PC-9 (cell line): ENCODE results near the gene ABCA4. TPM values are rescaled to one million over a fixed set of nuclear protein-coding genes. Genes with fewer than 3 reads are reported as not detected.

Experiments
- BruUV-seq: library from RNA; stranded (reverse); fragments of 400-500 nt; replicated peaks from 2 replicates; lab custom pipeline; 2021; lab: Mats Ljungman, UMichigan
- CTCF ChIA-PET: fragments of 300-600 bp; sonication (Branson Sonifier 250); formaldehyde crosslinking; loops from one replicate; lab custom pipeline; 2022; ENCODE audit warnings: antibody characterized with exemption; lab: Charles Lee
- POLR2A ChIA-PET: fragments of 300-600 bp; sonication (Branson Sonifier 250); formaldehyde crosslinking; loops from one replicate; lab custom pipeline; 2022; ENCODE audit warnings: antibody characterized with exemption; ENCODE audit not compliant: unreplicated experiment; lab: Charles Lee
- DNase-seq, 2 experiments: peaks; one replicate each; pipeline versions ENCODE4 v3.0.0 to v3.0.0-alpha.2; 2015 to 2022; ENCODE audit warnings: mixed read lengths in 1 of 2
- H2AFZ ChIP-seq: fragments of 200-600 bp; sonication (generic); 2 replicates; pipeline ENCODE4 v1.8.1; 2017; ENCODE audit warnings: antibody characterized with exemption
- H3F3A ChIP-seq: fragments of 200-600 bp; sonication (generic); 2 replicates; pipeline ENCODE4 v1.8.1; 2017; ENCODE audit warnings: antibody characterized with exemption, mild to moderate bottlenecking, low read depth; ENCODE audit not compliant: insufficient read depth
- H3K27ac ChIP-seq: fragments of 200-600 bp; sonication (generic); 2 replicates; pipeline ENCODE4 v1.6.1; 2016; ENCODE audit warnings: mixed run types
- H3K27me3 ChIP-seq: fragments of 200-600 bp; sonication (generic); 2 replicates; pipeline ENCODE4 v1.6.1; 2016; ENCODE audit warnings: low read depth, mixed run types; ENCODE audit not compliant: insufficient read depth
- H3K36me3 ChIP-seq: fragments of 200-600 bp; sonication (generic); 2 replicates; pipeline ENCODE4 v1.6.1; 2016; ENCODE audit warnings: low read depth, mixed run types
- H3K4me1 ChIP-seq: fragments of 200-600 bp; sonication (generic); replicated peaks from 2 replicates; pipeline ENCODE4 v1.6.1; 2016; ENCODE audit warnings: mixed run types; ENCODE audit not compliant: insufficient read depth
- H3K4me2 ChIP-seq: fragments of 200-600 bp; sonication (generic); 2 replicates; pipeline ENCODE4 v1.6.1; 2017; ENCODE audit warnings: mixed run types
- H3K4me3 ChIP-seq: fragments of 200-600 bp; sonication (generic); 2 replicates; pipeline ENCODE4 v1.6.1; 2016; ENCODE audit warnings: mixed run types
- H3K79me2 ChIP-seq: fragments of 200-600 bp; sonication (generic); 2 replicates; pipeline ENCODE4 v1.6.1; 2017; ENCODE audit warnings: low read depth, mixed run types
- H3K9me2 ChIP-seq: fragments of 200-600 bp; sonication (generic); 2 replicates; pipeline ENCODE4 v1.8.1; 2017; ENCODE audit warnings: mild to moderate bottlenecking; ENCODE audit not compliant: insufficient read depth
- H3K9me3 ChIP-seq: fragments of 200-600 bp; sonication (generic); 2 replicates; pipeline ENCODE4 v1.8.1; 2016; ENCODE audit warnings: low read depth; ENCODE audit not compliant: insufficient read depth
- H4K20me1 ChIP-seq: fragments of 200-600 bp; sonication (generic); 2 replicates; pipeline ENCODE4 v1.8.1; 2017; ENCODE audit not compliant: insufficient read depth
- EZH2 ChIP-seq: fragments of 200-600 bp; sonication (generic); IDR thresholded peaks from 2 replicates; pipeline ENCODE4 v1.8.0; 2017; ENCODE audit warnings: antibody characterized with exemption, low read depth
- intact Hi-C: fragments of 100-400 bp; cut with micrococcal nuclease; formaldehyde crosslinking; loops from one replicate; pipeline ENCODE4 v1.10.0; 2022; ENCODE audit not compliant: unreplicated experiment
- total RNA-seq: library from RNA; stranded (reverse); gene quantifications from 2 replicates; pipeline ENCODE4 v1.2.3, GENCODE V29; 2021
- TF ChIP-seq, protein P1 (sequence below): fragments of 200-600 bp; sonication (generic); conservative IDR thresholded peaks from 2 replicates; pipeline ENCODE4 v1.6.1; 2017; ENCODE audit warnings: mixed run types, antibody characterized with exemption, mild to moderate bottlenecking, moderate library complexity

Gene ABCA4
- total RNA-seq, 1 experiment from 2014 or later: 20.8 TPM

DNA sequence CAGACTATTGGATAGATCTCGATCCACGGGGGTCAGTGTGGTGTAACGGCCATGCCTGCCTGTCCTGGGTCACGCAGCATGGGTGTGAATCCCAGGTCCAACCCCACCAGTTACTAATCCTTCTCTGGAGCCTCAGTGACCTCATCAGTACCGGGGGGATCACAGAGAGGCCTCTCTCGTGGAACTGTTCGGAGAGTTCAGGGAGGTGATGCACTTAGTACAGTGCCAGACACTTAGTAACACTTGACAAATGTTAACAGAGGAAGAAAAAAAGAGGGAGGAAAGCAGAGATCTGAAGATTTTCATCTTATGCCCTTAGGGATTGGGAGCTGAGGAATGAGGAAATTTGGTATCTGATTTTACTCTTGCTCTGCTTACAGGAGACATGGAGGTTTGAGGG is 2.9 kb downstream of the ABCA4 start:
- no peak for TF ChIP-seq EZH2
- TF ChIP-seq, protein P1, sequence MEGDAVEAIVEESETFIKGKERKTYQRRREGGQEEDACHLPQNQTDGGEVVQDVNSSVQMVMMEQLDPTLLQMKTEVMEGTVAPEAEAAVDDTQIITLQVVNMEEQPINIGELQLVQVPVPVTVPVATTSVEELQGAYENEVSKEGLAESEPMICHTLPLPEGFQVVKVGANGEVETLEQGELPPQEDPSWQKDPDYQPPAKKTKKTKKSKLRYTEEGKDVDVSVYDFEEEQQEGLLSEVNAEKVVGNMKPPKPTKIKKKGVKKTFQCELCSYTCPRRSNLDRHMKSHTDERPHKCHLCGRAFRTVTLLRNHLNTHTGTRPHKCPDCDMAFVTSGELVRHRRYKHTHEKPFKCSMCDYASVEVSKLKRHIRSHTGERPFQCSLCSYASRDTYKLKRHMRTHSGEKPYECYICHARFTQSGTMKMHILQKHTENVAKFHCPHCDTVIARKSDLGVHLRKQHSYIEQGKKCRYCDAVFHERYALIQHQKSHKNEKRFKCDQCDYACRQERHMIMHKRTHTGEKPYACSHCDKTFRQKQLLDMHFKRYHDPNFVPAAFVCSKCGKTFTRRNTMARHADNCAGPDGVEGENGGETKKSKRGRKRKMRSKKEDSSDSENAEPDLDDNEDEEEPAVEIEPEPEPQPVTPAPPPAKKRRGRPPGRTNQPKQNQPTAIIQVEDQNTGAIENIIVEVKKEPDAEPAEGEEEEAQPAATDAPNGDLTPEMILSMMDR: no peak
- Histone ChIP-seq H4K20me1 (no peaks in the 10 kb centered on the region), H3K4me2 (peak overlapping the region; percentile 23), H3K79me2 (no peaks in the 10 kb centered on the region), H3K4me3 (no peak overlapping the region), H3K27me3 (no peaks in the 10 kb centered on the region), H3K9me2 (no peaks in the 10 kb centered on the region), H3F3A (peaks cover 13% of the 10 kb centered on the region; the same call in 1 of the 2 replicates), H3K9me3 (no peaks in the 10 kb centered on the region), H2AFZ (peak overlapping the region; percentile 21; the same call in 1 of the 2 replicates), H3K27ac (peak overlapping the region; percentile 39), H3K4me1 (peaks cover 49% of the 10 kb centered on the region), H3K36me3 (no peaks in the 10 kb centered on the region)
- BruUV-seq: no TSS peak
- POLR2A ChIA-PET: interaction anchor here (0.6 to 1.4 kb wide), 7 partner anchors 13 to 217 kb away, joined by 3 to 6 read pairs (median 4); partner anchors contain the start of gene ARHGAP29
- CTCF ChIA-PET: interaction anchor here (0.6 kb wide), 1 partner anchor 110 kb away, joined by 3 read pairs; no protein-coding TSS in a partner anchor
- peak; percentile 27 to 95 for DNase-seq
- intact Hi-C loops: loop anchor here (1.0 to 5.0 kb wide), 3 partner anchors 13 to 209 kb away; no protein-coding TSS in a partner anchor

DNA sequence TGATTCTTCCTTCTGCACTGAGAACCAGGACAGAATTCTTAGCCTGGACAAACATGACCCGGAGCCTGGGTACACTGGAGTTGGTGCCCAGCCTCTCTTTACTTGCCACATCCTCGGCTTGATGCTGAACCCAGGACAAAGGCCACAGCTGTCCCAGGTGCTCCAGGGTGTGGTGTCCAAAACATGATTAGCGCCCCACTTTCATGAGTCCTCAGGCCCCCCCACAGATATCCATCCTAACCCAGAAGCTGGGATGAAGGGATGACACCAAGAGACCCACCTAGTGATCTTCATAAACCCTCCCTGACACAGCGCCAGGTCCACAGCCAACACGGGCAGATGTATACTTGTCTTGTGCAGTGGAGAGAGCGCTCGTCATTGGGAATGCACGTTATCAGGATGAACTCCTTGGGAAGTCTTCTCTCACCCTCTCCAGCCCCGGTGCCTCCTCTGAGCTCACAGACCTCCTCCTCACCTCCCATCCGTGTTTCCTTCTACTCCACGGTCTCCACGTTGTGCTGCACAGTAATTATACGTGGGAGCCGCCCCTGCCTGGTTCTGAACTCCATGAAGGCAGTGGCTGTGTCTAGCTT is 3.6 kb downstream of the ABCA4 start:
- no peaks in the 10 kb centered on the region for H3K27me3 ChIP-seq
- peaks cover 13% of the 10 kb centered on the region; the same call in 1 of the 2 replicates for H3F3A ChIP-seq
- H3K79me2 ChIP-seq: no peaks in the 10 kb centered on the region
- H3K4me3 ChIP-seq: no peak overlapping the region
- no peaks in the 10 kb centered on the region for H3K9me3 ChIP-seq
- intact Hi-C loops: loop anchor here (5.0 kb wide), 1 partner anchor 210 kb away; no protein-coding TSS in a partner anchor
- H3K27ac ChIP-seq: peak overlapping the region; percentile 39
- H3K9me2 ChIP-seq: no peaks in the 10 kb centered on the region
- POLR2A ChIA-PET: interaction anchor here (0.7 kb wide), 1 partner anchor 16 kb away, joined by 3 read pairs; no protein-coding TSS in a partner anchor
- H3K4me2 ChIP-seq: peak overlapping the region; percentile 23
- H2AFZ ChIP-seq: no peak overlapping the region
- H3K36me3 ChIP-seq: no peaks in the 10 kb centered on the region
- DNase-seq: no peak
- peaks cover 49% of the 10 kb centered on the region for H3K4me1 ChIP-seq
- TF ChIP-seq, protein P1: no peak
- no peak for TF ChIP-seq EZH2
- CTCF ChIA-PET: no interaction called here
- BruUV-seq: no TSS peak
- no peaks in the 10 kb centered on the region for H4K20me1 ChIP-seq

DNA sequence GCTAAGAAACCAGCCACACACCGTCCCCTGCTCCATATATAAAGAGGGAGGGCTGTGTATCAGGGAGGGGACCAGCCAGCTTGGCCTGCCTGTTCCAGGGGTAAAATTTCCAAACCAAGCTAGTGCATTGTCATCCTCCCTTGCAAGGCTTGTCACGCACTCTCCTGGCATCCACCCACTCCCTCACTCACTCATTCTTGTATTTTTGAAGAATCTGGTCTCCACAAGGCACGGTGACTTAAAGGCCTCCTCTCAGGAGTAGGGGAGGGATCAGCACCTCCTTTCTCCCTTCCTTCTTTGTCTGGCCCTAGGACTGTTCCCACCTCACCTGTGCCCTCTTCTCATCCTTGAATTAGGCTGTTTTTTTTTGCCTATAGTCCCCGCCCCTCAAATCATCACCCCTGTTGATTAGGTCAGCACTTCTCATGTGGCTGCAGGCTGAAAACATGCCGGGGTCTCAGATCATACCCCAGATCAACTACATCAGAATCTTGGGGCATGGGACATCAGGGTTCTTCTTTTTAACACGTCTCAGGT is 5.0 kb downstream of the ABCA4 start:
- Histone ChIP-seq H3K4me2 (no peak overlapping the region), H4K20me1 (no peaks in the 10 kb centered on the region), H3K4me1 (peaks cover 49% of the 10 kb centered on the region), H3F3A (peaks cover 13% of the 10 kb centered on the region; the same call in 1 of the 2 replicates), H3K27me3 (no peaks in the 10 kb centered on the region), H3K27ac (peak overlapping the region; percentile 39), H3K79me2 (no peaks in the 10 kb centered on the region), H3K9me3 (no peaks in the 10 kb centered on the region), H3K9me2 (no peaks in the 10 kb centered on the region), H3K4me3 (no peak overlapping the region), H3K36me3 (no peaks in the 10 kb centered on the region), H2AFZ (no peak overlapping the region)
- intact Hi-C loops: loop anchor here (5.0 kb wide), 1 partner anchor 211 kb away; no protein-coding TSS in a partner anchor
- POLR2A ChIA-PET: interaction anchor here (0.8 kb wide), 1 partner anchor 118 kb away, joined by 14 read pairs; no protein-coding TSS in a partner anchor
- CTCF ChIA-PET: no interaction called here
- no TSS peak for BruUV-seq
- DNase-seq: no peak
- TF ChIP-seq, protein P1: no peak
- TF ChIP-seq EZH2: no peak
